Neutrophil (primary cell): ENCODE results near the gene IL1RAPL2.

Source experiments
- H3K27ac ChIP-seq: fragments of 200-600 bp; sonication (generic); 2 replicates; pipeline ENCODE4 v1.5.1; 2016; ENCODE audit warnings: mild to moderate bottlenecking, moderate library complexity
- H3K27me3 ChIP-seq: fragments of 200-600 bp; sonication (generic); 2 replicates; pipeline ENCODE4 v1.6.0; 2016; ENCODE audit warnings: mild to moderate bottlenecking
- H3K36me3 ChIP-seq: fragments of 200-600 bp; sonication (generic); 2 replicates; pipeline ENCODE4 v1.5.1; 2017
- H3K4me1 ChIP-seq, 2 experiments: fragments of 200-600 bp in 1 of 2; sonication (generic) in 1 of 2; 1 replicate in 1 of 2; 2 replicates in 1 of 2; pipeline versions ENCODE4 v1.5.1 to v1.6.1; 2013 to 2016; ENCODE audit warnings: low read depth in 1 of 2, low read length in 1 of 2, mild to moderate bottlenecking in 1 of 2, moderate library complexity in 1 of 2; ENCODE audit not compliant: control insufficient read depth in 1 of 2, insufficient read depth in 1 of 2
- H3K4me3 ChIP-seq, 2 experiments: fragments of 200-600 bp in 1 of 2; sonication (generic) in 1 of 2; 1 replicate in 1 of 2; 2 replicates in 1 of 2; pipeline ENCODE4 v1.5.1; 2013 to 2016; ENCODE audit warnings: low read depth in 1 of 2, low read length in 1 of 2, mild to moderate bottlenecking in 1 of 2, moderate library complexity in 1 of 2
- H3K9me3 ChIP-seq: fragments of 200-600 bp; sonication (generic); 2 replicates; pipeline ENCODE4 v1.5.1; 2016
- TF ChIP-seq, protein P1 (sequence below): fragments of 200-600 bp; sonication (generic); IDR thresholded peaks from 2 replicates; pipeline ENCODE4 v1.5.1; 2016; ENCODE audit warnings: antibody characterized with exemption

The IL1RAPL2 gene

DNA sequence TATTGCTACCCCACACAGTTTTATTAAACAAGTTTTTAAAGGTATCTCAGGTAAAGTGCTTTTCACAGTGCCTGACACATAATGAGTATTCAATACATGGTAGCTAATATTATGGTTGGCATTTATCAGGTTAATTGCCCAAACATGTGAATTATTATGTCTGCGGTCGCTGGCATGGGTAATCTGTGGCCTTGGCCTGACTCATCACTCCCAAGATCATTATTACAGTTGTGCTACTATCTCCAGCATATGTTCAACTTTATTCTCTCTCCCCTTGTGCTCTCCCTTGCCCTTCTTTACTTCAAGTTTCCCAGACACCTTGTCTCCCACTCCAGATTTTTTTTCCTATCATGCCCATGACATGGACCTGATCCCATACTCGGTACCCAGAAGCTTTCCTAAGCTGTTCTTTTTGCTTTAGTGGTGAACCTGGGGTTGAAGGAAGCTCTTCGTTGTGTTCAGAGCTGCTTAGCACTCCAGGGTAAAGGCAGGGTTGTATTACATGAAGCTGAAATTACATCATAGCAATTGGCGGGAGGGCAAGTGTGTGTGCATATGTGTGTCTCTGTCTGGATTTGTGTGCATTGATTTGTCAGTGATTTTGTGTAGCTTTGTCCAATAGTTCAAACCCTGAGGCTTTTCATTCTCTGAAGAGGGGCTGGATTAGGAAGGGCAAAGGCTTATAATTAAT lies 1079.8 kb downstream of the IL1RAPL2 start:
- Histone ChIP-seq H3K4me1 (no peaks in the 10 kb centered on the region), H3K27ac (no peak overlapping the region), H3K27me3 (no peaks in the 10 kb centered on the region), H3K36me3 (no peaks in the 10 kb centered on the region), H3K9me3 (no peaks in the 10 kb centered on the region), H3K4me3 (no peak overlapping the region)
- TF ChIP-seq, protein P1, sequence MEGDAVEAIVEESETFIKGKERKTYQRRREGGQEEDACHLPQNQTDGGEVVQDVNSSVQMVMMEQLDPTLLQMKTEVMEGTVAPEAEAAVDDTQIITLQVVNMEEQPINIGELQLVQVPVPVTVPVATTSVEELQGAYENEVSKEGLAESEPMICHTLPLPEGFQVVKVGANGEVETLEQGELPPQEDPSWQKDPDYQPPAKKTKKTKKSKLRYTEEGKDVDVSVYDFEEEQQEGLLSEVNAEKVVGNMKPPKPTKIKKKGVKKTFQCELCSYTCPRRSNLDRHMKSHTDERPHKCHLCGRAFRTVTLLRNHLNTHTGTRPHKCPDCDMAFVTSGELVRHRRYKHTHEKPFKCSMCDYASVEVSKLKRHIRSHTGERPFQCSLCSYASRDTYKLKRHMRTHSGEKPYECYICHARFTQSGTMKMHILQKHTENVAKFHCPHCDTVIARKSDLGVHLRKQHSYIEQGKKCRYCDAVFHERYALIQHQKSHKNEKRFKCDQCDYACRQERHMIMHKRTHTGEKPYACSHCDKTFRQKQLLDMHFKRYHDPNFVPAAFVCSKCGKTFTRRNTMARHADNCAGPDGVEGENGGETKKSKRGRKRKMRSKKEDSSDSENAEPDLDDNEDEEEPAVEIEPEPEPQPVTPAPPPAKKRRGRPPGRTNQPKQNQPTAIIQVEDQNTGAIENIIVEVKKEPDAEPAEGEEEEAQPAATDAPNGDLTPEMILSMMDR, result no peak

DNA sequence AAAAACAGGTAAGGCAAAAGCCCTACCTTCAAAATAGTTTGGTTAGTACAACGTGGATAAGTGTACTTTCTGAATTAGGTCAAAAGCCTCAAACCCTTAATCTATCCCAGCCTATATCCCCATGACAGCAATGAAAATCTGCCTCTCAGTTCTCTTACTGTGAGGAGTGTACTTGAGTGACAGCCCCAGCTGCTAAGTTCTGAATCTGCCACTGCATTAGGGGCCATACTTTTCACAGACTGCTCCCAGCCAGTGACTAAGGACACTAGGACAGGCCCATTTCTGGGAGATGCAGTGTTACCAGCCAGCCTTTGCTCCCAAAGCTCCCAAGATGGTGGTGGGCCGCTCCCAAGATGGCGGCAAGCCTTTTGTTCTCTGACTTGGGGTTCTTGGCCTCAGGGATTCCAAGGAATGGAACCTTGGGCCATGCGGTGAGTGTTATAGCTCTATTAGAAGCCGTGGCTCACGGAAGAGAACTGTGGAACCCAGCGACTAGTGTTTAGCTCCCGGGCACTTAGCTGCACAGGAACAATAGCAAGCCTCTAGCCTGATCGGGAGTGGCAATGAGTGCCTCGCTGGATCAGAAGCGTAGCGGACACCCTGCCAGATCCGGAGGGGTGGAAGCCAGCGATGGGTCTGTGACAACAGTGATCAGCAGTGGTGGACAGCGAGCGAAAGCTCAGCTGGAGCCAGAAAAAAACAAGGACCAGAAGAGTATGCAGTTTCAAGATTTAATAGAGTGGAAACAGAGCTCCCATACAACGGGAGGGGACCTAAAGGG lies 1080.8 kb downstream of the IL1RAPL2 start:
- Histone ChIP-seq H3K27ac (no peak overlapping the region), H3K4me1 (no peaks in the 10 kb centered on the region), H3K4me3 (no peak overlapping the region), H3K9me3 (no peaks in the 10 kb centered on the region), H3K27me3 (no peaks in the 10 kb centered on the region), H3K36me3 (no peaks in the 10 kb centered on the region)
- TF ChIP-seq, protein P1, result no peak

DNA sequence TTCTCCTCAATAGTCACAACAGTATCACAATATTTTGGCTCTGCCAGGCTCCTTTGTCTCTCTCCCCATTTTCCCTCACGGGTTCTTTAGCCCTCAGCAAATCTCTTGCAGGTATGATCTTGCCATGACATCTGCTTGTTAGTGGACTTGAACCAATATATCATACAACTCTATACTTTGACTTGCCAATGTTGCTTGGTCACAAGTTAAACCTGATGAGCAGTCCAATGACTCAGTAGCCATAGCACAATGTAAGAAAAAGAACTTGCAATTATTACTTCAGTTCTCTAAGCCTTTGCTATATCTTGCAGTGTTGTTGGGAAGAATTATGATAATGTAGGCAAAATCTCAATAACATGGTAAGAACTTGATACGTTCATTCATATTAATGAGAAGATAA lies 1081.8 kb downstream of the IL1RAPL2 start:
- TF ChIP-seq, protein P1, result no peak
- Histone ChIP-seq H3K4me3 (no peak overlapping the region), H3K27ac (no peak overlapping the region), H3K4me1 (no peaks in the 10 kb centered on the region), H3K36me3 (no peaks in the 10 kb centered on the region), H3K9me3 (no peaks in the 10 kb centered on the region), H3K27me3 (no peaks in the 10 kb centered on the region)

DNA sequence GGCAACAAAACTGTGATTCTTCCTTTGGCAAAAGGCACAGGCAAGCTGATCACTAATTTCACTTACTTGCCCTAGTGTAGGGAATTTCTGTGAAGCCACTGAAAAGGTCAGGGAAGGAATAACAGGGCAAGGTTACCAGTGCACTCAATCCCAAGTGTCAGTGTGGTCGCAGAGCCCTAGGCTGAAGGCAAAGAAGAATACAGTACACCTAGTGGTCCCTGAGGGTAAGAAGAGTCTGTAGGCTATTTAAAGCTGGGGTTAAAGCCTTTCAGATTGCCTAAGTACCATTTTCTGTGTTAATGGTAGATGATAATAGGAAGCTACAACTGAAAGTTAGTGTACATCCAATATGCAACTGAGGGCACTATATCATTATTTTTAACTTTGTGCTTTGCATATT lies 1082.7 kb downstream of the IL1RAPL2 start:
- H3K36me3 ChIP-seq, result no peaks in the 10 kb centered on the region
- H3K27me3 ChIP-seq, result no peaks in the 10 kb centered on the region
- H3K4me1 ChIP-seq, result no peaks in the 10 kb centered on the region
- no peak overlapping the region for H3K4me3 ChIP-seq
- TF ChIP-seq, protein P1, result no peak
- H3K9me3 ChIP-seq, result no peaks in the 10 kb centered on the region
- H3K27ac ChIP-seq, result no peak overlapping the region

DNA sequence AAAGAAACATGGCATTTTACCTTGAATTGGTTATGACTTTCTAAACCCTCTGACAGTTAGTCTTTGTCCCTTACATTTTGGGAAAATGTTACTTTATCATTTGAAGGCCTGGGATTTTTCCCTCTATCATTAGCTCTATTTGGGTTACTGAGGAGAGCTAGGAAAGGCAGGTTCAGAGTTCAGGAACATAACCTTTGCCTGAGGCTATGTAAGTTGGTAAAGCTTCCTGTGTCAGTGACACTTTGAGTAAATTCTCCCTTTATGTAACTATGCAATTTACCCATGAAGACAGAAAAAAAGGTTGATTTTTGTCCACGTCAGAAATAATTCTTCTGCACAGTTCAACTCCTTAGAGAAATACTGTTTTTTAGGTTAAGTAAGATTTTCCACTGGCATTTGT lies 1084.6 kb downstream of the IL1RAPL2 start:
- Histone ChIP-seq H3K36me3 (no peaks in the 10 kb centered on the region), H3K9me3 (no peaks in the 10 kb centered on the region)
- TF ChIP-seq, protein P1, result no peak

More for the DNA sequence above, 1084.6 kb downstream of the IL1RAPL2 start:
- no peaks in the 10 kb centered on the region for H3K27me3 ChIP-seq
- no peak overlapping the region for H3K4me3 ChIP-seq
- H3K27ac ChIP-seq, result no peak overlapping the region
- no peaks in the 10 kb centered on the region for H3K4me1 ChIP-seq
